SK-N-SH treated with all-trans-retinoic acid at 6 μM for 48 hours (cell line): ENCODE data around the gene FEN1.

ENCODE experiments used
- ARNTL ChIP-seq: fragments of 450-650 bp; formaldehyde crosslinking; IDR thresholded peaks from 2 replicates; pipeline ENCODE4 v1.5.0; 2020; ENCODE audit warnings: low read depth, mild to moderate bottlenecking, moderate library complexity, borderline replicate concordance
- CSDC2 ChIP-seq: fragments of 250-450 bp; sonication (Bioruptor Pico); IDR thresholded peaks from 2 replicates; pipeline ENCODE4 v1.5.0; 2020; ENCODE audit warnings: mild to moderate bottlenecking, moderate library complexity
- ESRRG ChIP-seq: fragments of 250-450 bp; sonication (Bioruptor Pico); IDR thresholded peaks from 2 replicates; pipeline ENCODE4 v1.6.1; 2021; ENCODE audit warnings: mild to moderate bottlenecking
- ISL1 ChIP-seq: fragments of 250-450 bp; sonication (Bioruptor Pico); IDR thresholded peaks from 2 replicates; pipeline ENCODE4 v2.1.2; 2022; ENCODE audit warnings: mild to moderate bottlenecking, moderate library complexity
- OSR1 ChIP-seq: fragments of 250-450 bp; sonication (Bioruptor Pico); IDR thresholded peaks from 2 replicates; pipeline ENCODE4 v1.8.0; 2022; ENCODE audit warnings: moderate library complexity, mild to moderate bottlenecking, inconsistent platforms
- RARB ChIP-seq: fragments of 250-450 bp; sonication (Bioruptor Pico); IDR thresholded peaks from 2 replicates; pipeline ENCODE4 v1.8.0; 2021; ENCODE audit warnings: mild to moderate bottlenecking, moderate library complexity
- TOX ChIP-seq: fragments of 250-450 bp; sonication (Bioruptor Pico); IDR thresholded peaks from 2 replicates; pipeline ENCODE4 v1.8.0; 2021; ENCODE audit warnings: mild to moderate bottlenecking, moderate library complexity, borderline replicate concordance
- TSHZ2 ChIP-seq: fragments of 250-450 bp; sonication (Bioruptor Pico); IDR thresholded peaks from 2 replicates; pipeline ENCODE4 v1.5.0; 2020; ENCODE audit warnings: mild to moderate bottlenecking, moderate library complexity
- ZC3H10 ChIP-seq: fragments of 250-450 bp; sonication (Bioruptor Pico); IDR thresholded peaks from 2 replicates; pipeline ENCODE4 v1.5.1; 2021; ENCODE audit warnings: mild to moderate bottlenecking, moderate library complexity
- ZFP30 ChIP-seq: fragments of 450-650 bp; formaldehyde crosslinking; IDR thresholded peaks from 2 replicates; pipeline ENCODE4 v1.5.0; 2022; ENCODE audit warnings: mild to moderate bottlenecking, moderate library complexity
- ZNF565 ChIP-seq: fragments of 450-650 bp; formaldehyde crosslinking; conservative IDR thresholded peaks from 2 replicates; pipeline ENCODE4 v1.5.0; 2020; ENCODE audit warnings: low read depth, mild to moderate bottlenecking, moderate library complexity
- TF ChIP-seq, protein P1 (sequence below): fragments of 250-450 bp; sonication (Bioruptor Pico); IDR thresholded peaks from 2 replicates; pipeline ENCODE4 v1.5.1; 2020; ENCODE audit warnings: low read depth, mild to moderate bottlenecking, moderate library complexity
- TF ChIP-seq, protein P2 (sequence below): fragments of 250-450 bp; sonication (Bioruptor Pico); IDR thresholded peaks from 2 replicates; pipeline ENCODE4 v1.8.0; 2021; ENCODE audit warnings: low read depth, mild to moderate bottlenecking, moderate library complexity, borderline replicate concordance
- TF ChIP-seq, protein P3 (sequence below): fragments of 250-450 bp; sonication (Bioruptor Pico); IDR thresholded peaks from 2 replicates; pipeline ENCODE4 v1.8.0; 2020; ENCODE audit warnings: mild to moderate bottlenecking, moderate library complexity, borderline replicate concordance

DNA sequence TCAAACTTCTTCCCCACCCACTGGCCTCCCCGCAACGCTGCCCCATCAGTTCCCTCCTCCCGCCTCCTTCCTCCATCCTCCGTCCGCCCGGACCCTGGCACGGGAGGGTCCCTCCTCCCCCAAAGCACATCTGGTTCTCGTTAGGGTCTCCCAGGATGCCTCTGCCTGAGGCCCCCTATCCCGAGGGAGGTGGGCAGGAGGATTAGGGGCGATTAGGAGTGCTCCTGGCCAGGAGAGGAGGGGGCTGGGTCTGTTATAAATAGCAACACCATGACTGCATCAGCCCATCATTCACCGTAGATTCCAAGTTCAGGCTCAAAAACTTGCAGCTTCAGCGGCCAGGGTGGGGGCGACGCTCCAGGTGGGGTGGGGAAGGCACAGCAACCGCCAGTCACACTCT is 29.9 kb upstream of the FEN1 start:
- no peak for TF ChIP-seq ISL1 (CRISPR knock-in tag)
- no peak for TF ChIP-seq CSDC2
- TF ChIP-seq, protein P1, sequence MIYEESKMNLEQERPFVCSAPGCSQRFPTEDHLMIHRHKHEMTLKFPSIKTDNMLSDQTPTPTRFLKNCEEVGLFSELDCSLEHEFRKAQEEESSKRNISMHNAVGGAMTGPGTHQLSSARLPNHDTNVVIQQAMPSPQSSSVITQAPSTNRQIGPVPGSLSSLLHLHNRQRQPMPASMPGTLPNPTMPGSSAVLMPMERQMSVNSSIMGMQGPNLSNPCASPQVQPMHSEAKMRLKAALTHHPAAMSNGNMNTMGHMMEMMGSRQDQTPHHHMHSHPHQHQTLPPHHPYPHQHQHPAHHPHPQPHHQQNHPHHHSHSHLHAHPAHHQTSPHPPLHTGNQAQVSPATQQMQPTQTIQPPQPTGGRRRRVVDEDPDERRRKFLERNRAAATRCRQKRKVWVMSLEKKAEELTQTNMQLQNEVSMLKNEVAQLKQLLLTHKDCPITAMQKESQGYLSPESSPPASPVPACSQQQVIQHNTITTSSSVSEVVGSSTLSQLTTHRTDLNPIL = no peak
- TF ChIP-seq OSR1 (CRISPR knock-in tag) = no peak
- TF ChIP-seq ESRRG (CRISPR knock-in tag) = no peak
- TF ChIP-seq TSHZ2 (CRISPR knock-in tag) = no peak
- no peak for TF ChIP-seq RARB (CRISPR knock-in tag)
- no peak for TF ChIP-seq ZNF565 (CRISPR knock-in tag)
- TF ChIP-seq, protein P2, sequence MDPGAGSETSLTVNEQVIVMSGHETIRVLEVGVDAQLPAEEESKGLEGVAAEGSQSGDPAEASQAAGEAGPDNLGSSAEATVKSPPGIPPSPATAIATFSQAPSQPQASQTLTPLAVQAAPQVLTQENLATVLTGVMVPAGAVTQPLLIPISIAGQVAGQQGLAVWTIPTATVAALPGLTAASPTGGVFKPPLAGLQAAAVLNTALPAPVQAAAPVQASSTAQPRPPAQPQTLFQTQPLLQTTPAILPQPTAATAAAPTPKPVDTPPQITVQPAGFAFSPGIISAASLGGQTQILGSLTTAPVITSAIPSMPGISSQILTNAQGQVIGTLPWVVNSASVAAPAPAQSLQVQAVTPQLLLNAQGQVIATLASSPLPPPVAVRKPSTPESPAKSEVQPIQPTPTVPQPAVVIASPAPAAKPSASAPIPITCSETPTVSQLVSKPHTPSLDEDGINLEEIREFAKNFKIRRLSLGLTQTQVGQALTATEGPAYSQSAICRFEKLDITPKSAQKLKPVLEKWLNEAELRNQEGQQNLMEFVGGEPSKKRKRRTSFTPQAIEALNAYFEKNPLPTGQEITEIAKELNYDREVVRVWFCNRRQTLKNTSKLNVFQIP (CRISPR knock-in tag) = no peak
- no peak for TF ChIP-seq ARNTL (CRISPR knock-in tag)
- TF ChIP-seq, protein P3, sequence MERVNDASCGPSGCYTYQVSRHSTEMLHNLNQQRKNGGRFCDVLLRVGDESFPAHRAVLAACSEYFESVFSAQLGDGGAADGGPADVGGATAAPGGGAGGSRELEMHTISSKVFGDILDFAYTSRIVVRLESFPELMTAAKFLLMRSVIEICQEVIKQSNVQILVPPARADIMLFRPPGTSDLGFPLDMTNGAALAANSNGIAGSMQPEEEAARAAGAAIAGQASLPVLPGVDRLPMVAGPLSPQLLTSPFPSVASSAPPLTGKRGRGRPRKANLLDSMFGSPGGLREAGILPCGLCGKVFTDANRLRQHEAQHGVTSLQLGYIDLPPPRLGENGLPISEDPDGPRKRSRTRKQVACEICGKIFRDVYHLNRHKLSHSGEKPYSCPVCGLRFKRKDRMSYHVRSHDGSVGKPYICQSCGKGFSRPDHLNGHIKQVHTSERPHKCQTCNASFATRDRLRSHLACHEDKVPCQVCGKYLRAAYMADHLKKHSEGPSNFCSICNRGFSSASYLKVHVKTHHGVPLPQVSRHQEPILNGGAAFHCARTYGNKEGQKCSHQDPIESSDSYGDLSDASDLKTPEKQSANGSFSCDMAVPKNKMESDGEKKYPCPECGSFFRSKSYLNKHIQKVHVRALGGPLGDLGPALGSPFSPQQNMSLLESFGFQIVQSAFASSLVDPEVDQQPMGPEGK = no peak
- no peak for TF ChIP-seq ZC3H10
- TF ChIP-seq ZFP30 (CRISPR knock-in tag) = no peak
- TF ChIP-seq TOX (CRISPR knock-in tag) = no peak
